ENCODE measurements around the gene NR1H3.
A peak's percentile ranks its signal among the peaks of the same experiment; 100 is the strongest.
"Not testable (repeated sequence)": the region's sequence is repeated elsewhere in the genome, so short reads cannot be mapped to it uniquely, and the experiment has no call there.

NR1H3 gene

GRCh38 chr11:47257517-47258316 lies at the start of gene NR1H3:
NR1H3 (plus strand) TSS chr11:47257996; CDS start chr11:47259217, 1,221 bp downstream.
- FAIRE-seq, result no peak

- FAIRE-seq, result not testable (repeated sequence)
These were observed 49.7 kb upstream of the NR1H3 start for GRCh38 chr11:47208008-47208552.

- FAIRE-seq, result no peak
These were observed 49.2 kb upstream of the NR1H3 start for GRCh38 chr11:47208628-47209027.

DNA sequence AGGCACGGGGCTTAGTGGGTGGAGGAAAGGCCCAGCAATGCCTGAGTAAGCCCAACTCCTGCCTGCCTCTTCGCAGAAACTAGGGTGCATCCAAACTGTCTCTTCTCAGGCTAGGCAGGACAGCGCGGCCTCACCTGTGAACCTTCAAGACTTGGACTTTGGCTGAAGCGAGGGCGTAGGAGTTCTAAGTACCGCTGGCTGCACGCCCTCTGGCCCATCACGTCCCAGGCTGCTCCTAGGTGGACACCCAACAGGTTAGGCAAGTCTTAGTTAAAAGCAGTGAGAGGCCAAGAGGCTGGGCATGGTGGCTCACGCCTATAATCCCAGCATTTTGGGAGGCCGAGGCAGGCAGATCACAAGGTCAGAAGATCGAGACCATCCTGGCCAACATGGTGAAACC lies 44.9 kb upstream of the NR1H3 start:
- no peak for FAIRE-seq

GRCh38 chr11:47213950-47214565 lies 43.7 kb upstream of the NR1H3 start:
- peak; percentile 90 for FAIRE-seq

DNA sequence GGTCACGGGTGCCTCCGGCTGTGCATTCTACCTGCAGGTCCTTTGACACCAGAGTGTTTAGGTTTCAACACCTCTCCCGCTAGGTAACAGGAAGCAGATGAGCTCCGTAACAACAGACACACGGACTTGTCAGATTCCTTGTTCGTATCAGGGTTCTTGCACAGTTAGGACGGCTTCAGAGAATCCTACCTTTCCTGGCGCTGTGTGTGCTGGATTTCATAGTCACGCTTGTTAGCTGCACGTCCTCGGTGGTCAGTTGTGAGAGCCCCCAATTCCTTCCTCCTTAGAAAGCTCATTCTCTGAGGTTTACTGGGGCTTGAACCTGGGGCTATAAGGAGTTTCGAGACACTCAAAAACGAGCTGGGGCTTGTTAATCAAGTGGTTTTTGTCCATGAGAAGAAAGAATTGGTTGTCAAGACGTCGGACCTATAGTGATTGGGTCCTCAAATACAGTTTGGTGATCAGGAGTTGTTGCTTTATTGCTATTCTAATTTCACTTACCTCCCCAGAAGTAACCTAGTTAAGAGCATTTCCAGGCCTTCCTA lies 42.4 kb upstream of the NR1H3 start:
- FAIRE-seq, result no peak

DNA sequence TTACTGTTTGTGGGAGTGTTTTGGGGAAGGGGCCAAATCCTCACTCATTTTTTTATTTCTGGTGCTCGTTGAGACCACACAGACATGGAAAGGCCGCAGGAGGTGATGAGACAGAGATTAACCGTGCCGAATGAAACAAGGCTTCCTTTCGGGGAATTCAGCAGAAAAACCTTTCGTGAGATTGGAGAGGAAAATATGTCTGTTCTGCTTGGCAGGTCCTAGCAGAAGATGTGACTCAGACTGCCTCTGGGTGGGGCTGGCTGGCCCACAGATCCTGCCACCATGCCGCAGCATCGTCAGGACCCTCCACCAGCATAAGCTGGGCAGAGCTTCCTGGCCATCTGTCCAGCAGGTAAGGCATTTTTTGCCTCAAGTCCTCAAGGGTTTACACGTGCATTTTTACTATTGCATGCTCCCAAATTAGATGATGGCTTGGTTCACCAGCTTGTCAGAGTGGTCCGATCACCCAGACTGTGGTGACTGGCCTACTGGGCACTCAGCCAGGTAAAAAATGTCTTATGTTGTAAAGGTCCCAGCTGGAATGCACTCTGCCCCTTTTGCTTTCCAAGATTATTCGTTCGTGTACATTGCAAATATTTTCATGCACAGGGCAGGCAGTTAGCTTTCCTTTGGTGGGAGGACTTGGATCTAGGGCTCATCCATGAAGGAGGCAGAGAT lies 41.5 kb upstream of the NR1H3 start:
- FAIRE-seq, result peak; percentile 58

DNA sequence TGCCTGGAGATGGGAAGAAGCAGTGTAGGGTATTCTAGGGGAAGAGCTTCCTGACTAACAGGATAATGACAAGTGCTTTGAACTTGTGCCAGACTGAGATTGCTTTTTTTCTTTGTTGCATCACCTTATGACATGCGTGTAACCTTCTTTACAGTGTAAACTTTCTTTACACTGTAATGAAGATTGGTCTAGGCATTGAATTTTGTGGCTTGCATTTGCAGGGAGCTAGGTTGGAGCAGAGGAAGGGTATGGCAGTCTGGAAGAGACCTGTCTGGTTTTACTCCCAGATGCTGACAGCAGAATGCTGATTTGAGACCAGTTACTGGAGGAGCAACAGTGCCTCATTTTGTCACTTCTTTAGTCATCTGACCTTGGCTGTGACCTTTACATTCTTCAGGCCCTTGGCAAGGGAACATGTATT lies 37.4 kb upstream of the NR1H3 start:
- FAIRE-seq, result no peak

DNA sequence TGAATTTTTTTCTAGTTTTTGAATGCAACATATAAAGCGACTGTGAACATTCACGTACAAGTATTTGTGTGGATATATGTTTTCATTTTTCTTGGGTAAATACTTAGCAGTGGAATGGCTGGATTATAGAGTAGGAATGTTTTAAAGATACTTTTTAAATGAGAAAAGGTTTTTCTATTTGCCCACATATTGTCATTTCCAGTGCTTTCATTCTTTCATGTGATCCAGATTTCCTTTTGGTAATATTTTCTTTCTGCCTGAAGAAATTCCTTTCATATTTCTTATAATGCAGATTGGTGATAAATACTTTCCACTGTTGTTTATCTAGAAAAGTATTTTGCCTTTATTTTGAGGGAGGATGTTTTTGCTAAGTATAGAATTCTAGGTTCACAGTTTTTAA lies 35.1 kb upstream of the NR1H3 start:
- FAIRE-seq, result no peak

- no peak for FAIRE-seq
These were observed 32.0 kb upstream of the NR1H3 start for GRCh38 chr11:47225552-47226400.

DNA sequence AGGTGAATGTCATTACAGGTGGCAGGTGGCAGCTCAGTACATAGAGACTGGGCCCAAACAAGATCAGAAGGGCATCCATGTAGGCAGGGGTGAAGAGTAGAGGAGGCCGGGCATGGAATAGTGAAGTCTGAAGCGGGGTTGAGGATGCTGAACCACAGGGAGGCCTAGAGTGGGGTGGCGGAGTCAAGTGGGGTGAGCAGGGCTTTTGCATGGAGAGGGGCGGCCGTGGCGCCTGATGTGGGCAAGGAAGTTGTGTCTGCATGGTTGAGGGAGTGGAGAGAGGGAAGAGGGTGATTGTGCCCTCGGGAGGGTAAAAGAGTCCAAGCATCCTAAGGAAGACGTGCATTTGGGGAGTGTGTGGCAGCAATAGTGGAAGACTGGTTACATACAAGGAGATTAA lies 28.6 kb upstream of the NR1H3 start:
- FAIRE-seq, result no peak

DNA sequence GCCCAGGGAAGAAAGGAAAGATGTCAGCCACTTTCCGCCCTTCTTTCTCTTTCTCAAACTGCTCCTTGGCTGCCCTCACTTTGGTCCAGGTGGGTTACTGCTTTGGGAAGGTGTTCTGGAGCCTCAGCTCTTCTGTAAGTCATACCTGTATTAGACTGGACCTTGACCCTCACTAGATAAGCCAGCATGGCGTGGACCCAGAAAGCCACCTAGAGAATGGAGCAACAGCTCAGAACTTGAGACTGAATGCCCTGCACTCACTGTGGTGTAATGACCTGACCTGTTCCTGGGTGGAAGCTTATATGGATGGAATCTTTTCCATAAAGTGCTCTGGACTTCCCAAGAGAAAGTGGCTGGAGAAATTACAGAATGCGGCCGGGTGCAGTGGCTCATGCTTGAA lies 24.7 kb upstream of the NR1H3 start:
- FAIRE-seq, result no peak

DNA sequence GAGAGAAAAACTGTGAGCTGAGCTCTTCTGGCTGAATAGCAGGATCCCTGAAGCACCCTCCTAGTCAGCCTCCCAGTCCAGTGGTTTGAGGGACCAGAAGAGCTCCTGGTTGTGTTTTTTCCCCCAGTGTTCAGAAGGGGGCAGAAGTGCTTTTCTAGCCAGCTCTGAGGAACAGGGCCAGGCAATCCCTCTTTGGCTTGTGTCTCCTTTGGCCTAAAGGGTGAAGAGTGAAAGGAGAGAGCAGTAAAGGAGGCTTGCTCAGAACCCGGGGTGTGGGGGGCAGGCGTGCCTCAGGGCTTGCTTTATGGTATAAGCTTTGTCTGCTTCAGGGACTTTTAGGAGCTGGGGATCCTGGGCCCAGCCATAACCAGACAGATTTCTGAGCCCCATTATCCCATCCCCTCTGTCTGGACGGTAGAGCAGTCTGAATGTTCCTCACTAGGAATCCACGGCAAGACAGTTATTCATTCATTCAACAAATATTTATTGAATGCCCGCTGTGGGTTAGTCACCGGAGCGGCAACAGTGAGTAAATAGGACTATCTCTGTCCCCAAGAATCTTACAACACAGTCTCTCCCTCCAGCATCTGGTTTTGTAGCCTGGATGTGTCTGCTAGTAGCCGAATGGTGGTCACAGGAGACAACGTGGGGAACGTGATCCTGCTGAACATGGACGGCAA lies 23.7 kb upstream of the NR1H3 start:
- FAIRE-seq, result no peak

GRCh38 chr11:47234669-47235100 lies 23.1 kb upstream of the NR1H3 start:
- FAIRE-seq, result no peak

- no peak for FAIRE-seq
These were observed 22.6 kb upstream of the NR1H3 start for GRCh38 chr11:47235163-47235562.

DNA sequence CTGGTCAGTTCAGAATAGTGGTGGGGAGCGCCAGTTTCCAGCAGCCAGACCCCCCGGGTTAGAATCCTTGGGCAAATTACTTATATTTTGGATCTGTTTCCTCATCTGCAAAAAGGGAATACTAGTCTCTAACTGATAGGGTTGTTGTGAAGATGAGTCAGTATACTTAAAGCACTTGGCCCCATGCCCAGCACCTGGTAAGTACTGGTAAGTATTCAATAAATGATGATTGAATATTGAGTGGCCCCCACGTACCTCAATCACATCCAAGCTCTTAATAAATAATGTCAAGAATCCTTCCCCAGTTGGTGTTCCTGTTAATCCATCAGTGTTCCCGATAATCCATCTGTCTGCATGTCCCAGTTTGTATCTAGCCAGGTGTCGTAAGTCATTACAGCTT lies 21.3 kb upstream of the NR1H3 start:
- FAIRE-seq, result no peak

- no peak for FAIRE-seq
These were observed 17.9 kb upstream of the NR1H3 start for GRCh38 chr11:47239852-47240251.

DNA sequence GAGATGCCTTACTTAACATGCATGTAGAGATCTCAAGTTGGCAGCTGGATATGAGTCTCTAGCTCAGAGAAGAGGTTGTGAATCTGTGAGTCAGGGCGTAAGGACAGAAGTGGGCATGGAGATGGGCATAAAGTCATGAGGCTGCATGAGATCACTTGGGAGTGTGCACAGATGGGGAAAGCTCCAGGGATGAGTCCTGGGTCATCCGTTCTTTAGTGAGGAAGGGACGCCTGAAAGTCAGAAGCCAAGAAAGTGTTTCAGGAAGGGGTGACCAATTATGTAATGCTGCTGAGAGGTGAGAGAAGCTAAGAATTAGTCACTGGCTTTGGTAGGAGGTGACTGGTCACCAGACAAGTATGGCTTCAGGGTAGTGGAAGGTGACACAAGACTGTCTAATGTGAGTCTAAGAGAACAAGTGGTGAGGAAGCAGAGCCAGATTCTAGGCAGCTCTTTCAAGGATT lies 15.9 kb upstream of the NR1H3 start:
- FAIRE-seq, result no peak

GRCh38 chr11:47242596-47243192 lies 15.1 kb upstream of the NR1H3 start:
- no peak for FAIRE-seq

GRCh38 chr11:47243454-47243853 lies 14.3 kb upstream of the NR1H3 start:
- FAIRE-seq, result no peak

All from A204.1 (cell line).